GM19099 (cell line): ENCODE results near the gene PHLPP1.

Experiments
- POLR2A ChIP-seq: IDR thresholded peaks from 3 replicates; pipeline ENCODE4 v1.6.1; 2011; ENCODE audit warnings: low read depth; ENCODE audit not compliant: insufficient read length; ENCODE audit errors: extremely low read depth

The PHLPP1 gene

DNA sequence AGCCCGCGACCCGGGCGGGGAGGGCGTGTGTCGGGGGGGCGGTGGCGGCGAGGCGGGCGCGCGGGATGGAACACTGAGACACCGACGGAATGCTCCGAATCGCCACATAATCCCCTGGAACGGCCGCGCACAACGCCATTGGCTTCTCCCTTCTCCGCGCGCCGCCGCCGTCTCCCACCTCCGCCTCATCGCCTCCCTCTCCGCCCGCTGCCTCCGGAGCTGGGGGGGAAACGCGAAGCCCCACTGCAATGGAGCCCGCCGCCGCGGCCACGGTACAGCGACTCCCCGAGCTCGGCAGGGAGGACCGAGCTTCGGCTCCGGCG lies at the start of gene PHLPP1:
Gene PHLPP1 (plus strand): TSS at position 106 of the 323 bp plus-strand sequence. CDS start 143 bp downstream, at position 249.
- no peak for TF ChIP-seq POLR2A

DNA sequence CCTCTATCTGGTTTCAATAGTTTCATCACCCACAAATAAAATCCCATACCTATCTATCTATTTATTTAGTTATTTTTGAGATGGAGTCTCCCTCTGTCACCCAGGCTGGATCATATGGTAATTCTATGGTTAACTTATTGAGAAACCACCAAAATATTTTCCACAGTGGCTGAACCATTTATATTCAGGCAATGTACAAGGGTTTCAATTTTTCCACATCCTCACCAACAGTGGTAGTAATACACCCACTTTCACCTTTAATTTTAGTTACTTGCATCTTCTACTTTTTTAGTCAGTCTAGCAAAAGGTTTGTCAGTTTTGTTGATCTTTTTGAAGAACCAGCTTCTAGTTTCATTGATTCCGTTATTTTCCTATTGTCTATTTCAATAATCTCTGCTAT lies 46.1 kb upstream of the PHLPP1 start:
- no peak for TF ChIP-seq POLR2A

DNA sequence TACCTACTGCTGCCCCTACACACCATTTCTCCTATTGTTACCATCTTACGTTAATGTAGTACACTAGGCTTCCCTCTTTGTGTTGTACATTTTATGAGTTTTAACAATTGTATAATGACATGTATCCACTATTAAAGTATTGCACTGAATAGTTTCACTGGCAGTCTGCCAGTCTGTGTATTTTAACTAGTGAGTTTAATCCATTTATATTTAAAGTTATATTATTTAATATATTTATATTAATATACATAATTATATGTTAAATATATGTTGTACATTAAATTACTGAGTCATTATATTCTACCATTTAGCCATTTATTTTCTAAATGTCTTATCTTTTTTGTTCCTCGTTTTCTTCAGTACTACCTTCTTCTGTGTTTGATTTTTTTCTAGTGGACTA lies 44.8 kb upstream of the PHLPP1 start:
- no peak for TF ChIP-seq POLR2A

DNA sequence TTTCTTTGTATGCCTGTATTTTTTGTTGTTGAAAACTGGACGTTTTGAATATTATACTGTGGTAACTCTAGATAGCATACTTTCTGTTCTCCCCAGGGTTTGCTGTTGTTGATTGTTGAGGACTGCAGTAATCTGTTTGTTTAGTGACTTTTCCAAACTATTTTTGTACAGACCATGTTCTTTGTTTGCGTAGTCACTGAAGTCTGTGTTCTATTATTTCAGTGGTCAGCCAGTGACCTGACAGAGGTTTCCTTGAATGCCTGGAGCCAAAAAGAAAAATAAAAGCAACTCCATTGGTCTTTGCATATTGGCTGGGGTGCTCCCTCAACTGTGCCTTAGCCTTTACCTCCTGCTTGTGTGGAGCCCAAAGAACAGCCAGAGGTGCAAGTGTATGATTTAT lies 42.7 kb upstream of the PHLPP1 start:
- TF ChIP-seq POLR2A: no peak

DNA sequence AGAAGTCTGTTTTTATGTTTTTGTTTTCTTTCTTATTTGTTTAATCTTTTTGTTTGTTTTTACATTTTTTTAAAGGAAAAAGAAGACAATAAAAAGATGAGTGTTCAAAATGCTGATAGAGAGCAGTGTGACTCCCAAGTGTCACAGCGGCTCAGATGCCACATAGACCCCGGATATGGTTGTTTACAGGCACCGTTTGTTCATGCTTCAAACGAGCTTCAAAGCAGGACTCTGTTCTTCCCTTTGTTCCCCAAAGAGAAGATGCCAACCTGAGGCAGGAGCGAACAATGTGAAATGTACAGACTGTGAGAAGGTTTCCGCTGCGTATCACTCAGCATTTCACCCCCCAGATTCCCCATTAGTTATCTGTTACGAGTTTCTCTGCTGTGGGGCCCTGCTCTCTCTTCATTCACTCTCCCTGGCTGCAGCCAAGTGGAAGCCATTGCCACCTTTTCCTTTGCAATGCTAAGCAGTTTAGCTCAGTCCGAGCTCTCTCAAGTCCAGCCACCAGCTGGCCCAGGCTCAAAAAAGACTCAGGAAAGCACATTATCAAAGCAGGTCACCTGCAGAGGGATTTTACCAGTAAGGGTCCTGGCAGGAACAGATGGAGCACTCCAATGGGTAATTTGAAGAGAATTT lies 36.4 kb upstream of the PHLPP1 start:
- TF ChIP-seq POLR2A: no peak

DNA sequence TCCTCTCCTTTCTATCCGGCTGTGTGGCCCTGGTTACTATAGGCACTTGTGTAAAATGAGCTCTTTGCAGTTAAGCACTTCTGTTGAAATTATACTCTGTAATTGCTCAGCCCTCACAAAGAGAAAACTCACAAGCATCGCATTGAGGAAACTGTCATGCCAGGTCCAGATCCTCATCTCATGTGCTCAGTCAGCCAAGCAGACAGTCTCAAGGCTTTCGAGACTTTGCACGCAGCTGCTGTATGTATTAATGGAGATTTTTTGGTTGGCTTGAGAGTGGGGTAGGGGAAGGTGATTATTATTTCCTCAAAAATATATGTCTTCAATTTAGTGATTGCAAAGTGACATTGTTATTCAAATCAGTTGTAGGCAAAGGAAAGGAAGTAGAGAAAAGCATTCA lies 33.0 kb upstream of the PHLPP1 start:
- no peak for TF ChIP-seq POLR2A

DNA sequence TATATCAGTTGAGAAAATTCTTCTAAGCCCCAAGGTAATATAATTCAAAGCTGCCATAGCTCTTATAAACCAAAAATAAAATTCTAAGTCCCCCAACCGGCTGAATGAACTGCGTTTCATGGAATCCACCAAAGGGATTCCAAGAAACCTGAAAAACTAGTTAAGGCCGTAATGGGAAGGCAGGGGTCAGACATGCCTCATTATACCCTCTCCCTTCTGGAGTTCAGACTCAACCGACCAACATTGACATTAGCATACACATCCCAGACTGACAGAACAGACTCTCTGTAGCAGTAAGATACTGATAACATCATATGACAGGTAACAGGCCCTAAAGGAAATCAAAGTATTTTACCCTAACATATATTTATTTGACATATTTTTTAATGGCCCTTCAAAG lies 31.4 kb upstream of the PHLPP1 start:
- no peak for TF ChIP-seq POLR2A

DNA sequence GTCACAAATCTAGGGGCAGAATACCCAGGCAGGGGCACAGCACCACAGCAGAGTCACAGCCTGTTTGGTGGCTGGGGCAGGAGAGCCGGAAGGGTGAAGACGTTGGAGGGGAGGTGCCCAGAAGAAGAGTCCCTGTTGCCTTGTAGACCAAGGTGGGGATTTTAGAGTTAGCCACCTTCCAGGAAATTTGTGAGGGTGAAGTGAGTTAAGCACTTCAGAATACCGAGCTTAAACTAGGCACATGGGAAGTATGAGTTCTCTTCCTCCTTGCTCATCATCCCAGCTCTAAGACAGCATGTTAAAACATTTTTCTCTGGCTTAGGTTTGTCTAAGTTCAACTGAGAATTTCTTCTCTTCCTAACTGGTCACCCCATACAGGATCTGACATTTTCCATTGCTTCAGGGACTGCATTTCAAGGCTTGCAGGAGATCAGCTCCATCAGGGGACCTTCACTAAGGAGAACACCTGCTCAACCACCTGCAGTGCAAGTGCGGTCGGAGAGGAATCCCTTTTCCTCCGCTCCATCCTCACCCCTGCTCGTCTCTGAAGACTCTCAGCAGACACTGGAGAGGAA lies 26.5 kb upstream of the PHLPP1 start:
- TF ChIP-seq POLR2A: no peak

DNA sequence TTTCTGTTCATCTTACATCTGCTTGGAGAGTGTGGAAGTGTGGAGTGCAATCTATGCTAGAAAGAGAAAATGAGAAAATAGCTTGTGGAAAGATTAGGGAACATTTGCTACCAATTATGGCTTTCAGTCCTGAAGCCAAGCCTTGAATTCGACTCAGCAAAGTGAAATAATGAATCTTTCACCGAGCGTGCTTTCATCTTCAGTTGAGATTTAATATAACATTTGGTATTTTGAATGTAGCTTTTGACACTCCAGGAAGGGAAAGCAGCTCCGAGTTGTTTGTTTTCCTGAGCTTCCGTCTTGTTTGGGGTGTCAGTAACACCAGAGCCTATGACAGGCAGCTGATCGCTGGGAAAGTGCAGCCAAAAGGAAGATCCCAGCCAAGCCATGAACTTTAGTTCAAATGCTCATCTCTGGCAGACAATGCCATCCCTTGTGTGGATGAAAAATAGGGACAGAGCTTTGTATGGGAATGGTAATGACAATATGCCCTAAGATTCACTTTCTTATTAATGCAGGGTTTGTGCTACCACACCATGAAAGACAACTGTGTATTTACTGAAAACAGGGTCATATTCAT lies 25.0 kb upstream of the PHLPP1 start:
- no peak for TF ChIP-seq POLR2A

DNA sequence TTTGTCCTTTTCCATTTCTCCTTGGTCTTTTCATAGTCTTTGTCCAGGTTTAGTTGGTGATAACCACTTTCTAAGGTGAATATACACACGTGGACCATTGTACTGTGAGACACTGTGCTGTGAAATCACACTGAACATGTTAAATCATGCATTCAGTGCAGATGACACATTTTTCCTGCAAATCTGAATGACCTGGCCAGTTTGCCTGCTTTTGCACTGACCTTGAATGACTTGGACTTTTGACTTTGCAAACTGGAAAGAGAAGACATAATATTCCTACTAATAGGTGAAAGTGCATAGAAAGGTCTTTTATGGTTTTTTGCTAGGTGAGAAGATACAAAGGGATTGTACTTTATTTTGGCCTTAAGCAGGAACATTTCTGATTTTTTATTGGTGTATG lies 21.7 kb upstream of the PHLPP1 start:
- TF ChIP-seq POLR2A: no peak

DNA sequence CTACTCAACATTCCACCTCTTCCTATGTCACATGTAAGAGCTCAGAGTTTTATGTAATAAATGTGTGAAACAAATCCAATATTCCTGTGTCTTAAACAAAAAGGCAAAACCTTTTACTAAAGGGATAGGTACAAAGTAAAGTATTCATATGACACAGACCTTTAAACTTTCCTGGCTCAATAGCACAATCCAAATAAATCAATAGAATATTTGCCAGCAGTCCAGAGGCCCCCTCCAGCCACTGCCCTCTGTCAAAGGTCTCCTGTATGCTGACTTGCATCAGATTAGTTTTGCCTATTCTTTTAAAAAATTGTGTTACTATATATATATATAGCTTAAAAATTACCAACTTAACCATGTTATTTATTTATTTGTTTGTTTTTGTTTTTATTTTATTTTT lies 17.7 kb upstream of the PHLPP1 start:
- TF ChIP-seq POLR2A: no peak

DNA sequence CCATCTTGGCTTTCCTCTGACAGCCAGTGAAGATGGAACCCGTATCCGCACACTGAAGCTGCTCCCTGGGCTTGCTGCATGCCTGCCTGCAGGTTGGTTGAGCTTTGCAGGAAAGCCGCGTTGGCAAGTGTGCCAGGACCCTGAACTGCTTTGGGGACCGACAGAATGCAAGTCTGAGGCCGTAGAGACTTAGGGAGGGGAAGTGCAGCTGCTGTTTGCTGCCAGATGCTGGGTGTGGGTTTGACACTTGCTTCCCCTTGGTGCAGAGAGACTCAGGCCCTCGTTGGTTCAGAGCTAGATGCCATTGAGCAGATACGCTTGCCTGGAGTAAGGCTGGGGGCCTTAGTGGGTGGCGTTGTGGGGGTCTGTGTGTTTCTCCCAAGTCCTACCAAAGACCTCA lies 13.1 kb upstream of the PHLPP1 start:
- TF ChIP-seq POLR2A: no peak

DNA sequence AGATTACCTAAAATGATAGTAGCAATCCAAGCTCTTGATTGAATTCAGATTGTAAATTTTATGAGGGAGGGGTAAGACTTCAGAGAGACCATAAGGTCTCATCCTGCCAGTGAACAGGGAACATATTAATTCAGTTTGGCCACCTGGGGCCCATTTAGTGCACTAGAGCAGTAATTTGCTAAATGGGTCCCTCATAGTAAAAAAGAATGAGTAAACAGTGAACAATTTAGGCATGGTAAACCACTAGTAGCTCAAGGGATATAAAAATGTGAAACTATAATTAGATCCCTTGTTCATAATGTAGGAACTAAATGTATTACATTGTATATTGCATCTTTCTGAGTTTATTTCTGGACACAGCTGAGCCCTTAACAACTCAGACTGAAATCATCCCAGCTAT lies 4.9 kb upstream of the PHLPP1 start:
- TF ChIP-seq POLR2A: no peak

DNA sequence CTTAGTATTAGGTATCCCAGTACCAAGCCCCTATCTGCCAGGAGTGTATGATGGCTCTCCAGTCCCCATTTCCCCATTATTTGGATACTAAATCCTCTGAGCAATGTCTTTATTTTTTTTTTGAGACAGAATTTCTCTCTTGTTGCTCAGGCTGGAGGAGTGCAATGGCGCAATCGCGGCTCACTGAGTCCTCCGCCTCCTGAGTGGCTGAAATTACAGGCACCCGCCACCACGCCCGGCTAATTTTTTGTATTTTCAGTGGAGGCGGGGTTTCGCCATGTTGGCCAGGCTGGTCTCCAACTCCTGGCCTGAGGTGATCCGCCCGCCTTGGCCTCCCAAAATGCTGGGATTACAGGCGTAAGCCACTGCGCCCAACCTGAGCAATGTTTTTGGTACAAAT lies 3.6 kb upstream of the PHLPP1 start:
- TF ChIP-seq POLR2A: no peak

DNA sequence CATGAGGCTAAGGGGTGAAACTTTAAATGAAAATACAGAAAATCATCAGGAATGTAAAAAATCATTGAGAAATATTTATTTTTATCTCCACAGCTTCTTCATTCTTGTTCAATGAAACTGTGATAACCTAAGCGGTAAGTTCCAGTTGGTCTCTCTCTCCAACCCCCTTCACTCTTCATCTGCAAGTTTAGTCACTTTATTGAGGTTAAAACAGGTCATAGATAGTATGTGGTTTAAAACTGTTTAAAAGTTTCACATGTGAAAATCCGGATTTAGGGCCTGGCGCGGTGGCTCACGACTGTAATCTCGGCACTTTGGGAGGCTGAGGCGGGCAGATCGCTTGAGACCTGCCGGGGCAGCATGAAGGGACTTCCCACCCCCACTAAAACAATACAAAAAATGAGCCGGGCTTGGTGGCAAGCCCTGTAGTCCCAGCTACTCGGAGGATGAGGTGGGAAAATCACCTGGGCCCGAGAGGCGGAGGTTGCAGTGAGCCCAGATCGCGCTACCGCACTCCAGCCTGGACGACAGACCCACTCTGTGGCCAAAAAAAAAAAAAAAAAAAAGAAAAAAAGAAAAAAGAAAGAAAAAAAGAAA lies 1.6 kb upstream of the PHLPP1 start:
- TF ChIP-seq POLR2A: no peak
